OCI-LY7 (cell line): ENCODE data around the gene SGTB. TPM values are rescaled to one million over a fixed set of nuclear protein-coding genes. Genes with fewer than 3 reads are reported as not detected.

ENCODE experiments used
- BruUV-seq: library from RNA; stranded (reverse); fragments of 400-500 nt; replicated peaks from 2 replicates; lab custom pipeline; 2021; lab: Mats Ljungman, UMichigan
- CTCF ChIA-PET: fragments of 300-600 bp; sonication (Branson Sonifier 250); formaldehyde crosslinking; loops from one replicate; lab custom pipeline; 2022; ENCODE audit warnings: antibody characterized with exemption; ENCODE audit not compliant: unreplicated experiment; lab: Charles Lee
- POLR2A ChIA-PET: fragments of 300-600 bp; sonication (Branson Sonifier 250); formaldehyde crosslinking; loops from one replicate; lab custom pipeline; 2022; ENCODE audit warnings: antibody characterized with exemption; lab: Charles Lee
- DNase-seq: peaks from one replicate; pipeline ENCODE4 v3.0.0-alpha.2; 2015; ENCODE audit warnings: low spot score
- H2AFZ ChIP-seq: fragments of 200-600 bp; sonication (generic), shearing (Covaris generic); 2 replicates; pipeline ENCODE4 v1.6.1; 2014; ENCODE audit warnings: mild to moderate bottlenecking, antibody characterized with exemption, low read length, moderate library complexity
- H3K27ac ChIP-seq: fragments of 200-600 bp; sonication (generic); 2 replicates; pipeline ENCODE4 v1.5.1; 2014; ENCODE audit warnings: mixed run types, low read depth, mild to moderate bottlenecking, moderate library complexity, low read length, inconsistent platforms; ENCODE audit not compliant: poor library complexity, severe bottlenecking
- H3K36me3 ChIP-seq: fragments of 200-600 bp; sonication (generic); 2 replicates; pipeline ENCODE4 v1.6.1; 2014; ENCODE audit warnings: mild to moderate bottlenecking, antibody characterized with exemption, low read length, moderate library complexity, mixed read lengths; ENCODE audit not compliant: insufficient read depth
- H3K4me1 ChIP-seq: fragments of 200-600 bp; sonication (generic); 2 replicates; pipeline ENCODE4 v1.5.1; 2014; ENCODE audit warnings: mild to moderate bottlenecking, low read length; ENCODE audit not compliant: insufficient read depth, poor library complexity, severe bottlenecking
- H3K4me2 ChIP-seq: fragments of 200-600 bp; sonication (generic); 2 replicates; pipeline ENCODE4 v1.6.1; 2014; ENCODE audit warnings: mild to moderate bottlenecking, low read length
- H3K4me3 ChIP-seq: fragments of 200-600 bp; sonication (generic); 2 replicates; pipeline ENCODE4 v1.5.1; 2014; ENCODE audit warnings: mild to moderate bottlenecking, low read depth, low read length; ENCODE audit not compliant: poor library complexity, severe bottlenecking
- H3K79me2 ChIP-seq: fragments of 200-600 bp; sonication (generic); 2 replicates; pipeline ENCODE4 v1.6.1; 2016; ENCODE audit warnings: low read depth, mild to moderate bottlenecking, low read length, moderate library complexity, mixed read lengths; ENCODE audit not compliant: insufficient read depth
- H3K9me2 ChIP-seq: fragments of 200-600 bp; sonication (generic); 2 replicates; pipeline ENCODE4 v1.6.1; 2016; ENCODE audit warnings: mild to moderate bottlenecking, low read length, mixed read lengths; ENCODE audit not compliant: insufficient read depth
- H3K9me3 ChIP-seq: fragments of 200-600 bp; sonication (generic); 2 replicates; pipeline ENCODE4 v1.6.1; 2014; ENCODE audit warnings: mild to moderate bottlenecking, mixed run types, low read length, mixed read lengths
- H4K20me1 ChIP-seq: fragments of 200-600 bp; sonication (generic); 2 replicates; pipeline ENCODE4 v1.6.1; 2014; ENCODE audit warnings: mild to moderate bottlenecking, antibody characterized with exemption, low read length, moderate library complexity, mixed read lengths; ENCODE audit not compliant: insufficient read depth
- CTCF ChIP-seq: fragments of 200-600 bp; sonication (generic); conservative IDR thresholded peaks from 2 replicates; pipeline ENCODE4 v1.5.1; 2014; ENCODE audit warnings: mild to moderate bottlenecking, antibody characterized with exemption, low read length, moderate library complexity, mixed read lengths
- EZH2phosphoT487 ChIP-seq: fragments of 200-600 bp; sonication (generic); IDR thresholded peaks from 2 replicates; pipeline ENCODE4 v1.6.1; 2018; ENCODE audit warnings: low read depth, borderline replicate concordance, mild to moderate bottlenecking, mixed run types, antibody characterized with exemption, low read length, moderate library complexity, mixed read lengths
- intact Hi-C: fragments of 100-400 bp; cut with micrococcal nuclease; formaldehyde crosslinking; loops from one replicate; pipeline ENCODE4 v1.10.0; 2022; ENCODE audit not compliant: unreplicated experiment
- total RNA-seq, 2 experiments: library from RNA; depleted of rRNA in 1 of 2; stranded (reverse); fragments of >200 nt in 1 of 2; shearing (Covaris generic) in 1 of 2; gene quantifications; 2 replicates each; pipeline ENCODE4 v1.2.3, GENCODE V29; 2014 to 2022

Gene SGTB
- total RNA-seq, 2 experiments from 2014 or later, result 4.3 to 8.7 TPM

GRCh38 chr5:65758546-65759144 is 36.7 kb upstream of the SGTB start:
- Histone ChIP-seq H3K4me2 (no peak overlapping the region), H3K9me2 (no peaks in the 10 kb centered on the region), H3K4me3 (no peak overlapping the region), H3K4me1 (no peaks in the 10 kb centered on the region), H3K79me2 (no peaks in the 10 kb centered on the region), H2AFZ (no peak overlapping the region), H3K9me3 (no peaks in the 10 kb centered on the region), H4K20me1 (no peaks in the 10 kb centered on the region), H3K36me3 (peaks cover 20% of the 10 kb centered on the region), H3K27ac (no peak overlapping the region)
- DNase-seq, result no peak
- POLR2A ChIA-PET, result interaction anchor here (0.8 to 1.6 kb wide), 3 partner anchors 9 to 38 kb away, joined by 3 to 6 read pairs (median 3); no protein-coding TSS in a partner anchor
- no peak for TF ChIP-seq EZH2phosphoT487
- no peak for TF ChIP-seq CTCF
- BruUV-seq, result no TSS peak
- intact Hi-C loops, result no loop called here
- CTCF ChIA-PET, result interaction anchor here (1.0 kb wide), 1 partner anchor 10 kb away, joined by 3 read pairs; no protein-coding TSS in a partner anchor

- intact Hi-C loops, result no loop called here
- H3K27ac ChIP-seq, result no peak overlapping the region
- POLR2A ChIA-PET, result interaction anchor here (0.7 kb wide), 2 partner anchors 35 to 336 kb away, joined by 3 to 4 read pairs; no protein-coding TSS in a partner anchor
- no peak for DNase-seq
- no peaks in the 10 kb centered on the region for H3K79me2 ChIP-seq
- TF ChIP-seq EZH2phosphoT487 (no peak), CTCF (no peak)
- H2AFZ ChIP-seq, result no peak overlapping the region
- no peak overlapping the region for H3K4me3 ChIP-seq
- no TSS peak for BruUV-seq
- no peaks in the 10 kb centered on the region for H3K4me1 ChIP-seq
- no peaks in the 10 kb centered on the region for H3K9me3 ChIP-seq
- no peaks in the 10 kb centered on the region for H3K9me2 ChIP-seq
- no peaks in the 10 kb centered on the region for H3K36me3 ChIP-seq
- CTCF ChIA-PET, result no interaction called here
- H4K20me1 ChIP-seq, result no peaks in the 10 kb centered on the region
- H3K4me2 ChIP-seq, result no peak overlapping the region
Measured at GRCh38 chr5:65753189-65753588, 31.3 kb upstream of the SGTB start.

- no peaks in the 10 kb centered on the region for H4K20me1 ChIP-seq
- H3K79me2 ChIP-seq, result no peaks in the 10 kb centered on the region
- intact Hi-C loops, result no loop called here
- no peaks in the 10 kb centered on the region for H3K4me1 ChIP-seq
- no peak for DNase-seq
- no TSS peak for BruUV-seq
- no peak overlapping the region for H2AFZ ChIP-seq
- ChIA-PET POLR2A (interaction anchor here (0.6 to 0.7 kb wide), 2 partner anchors 323 to 337 kb away, joined by 3 read pairs; no protein-coding TSS in a partner anchor), CTCF (no interaction called here)
- no peak overlapping the region for H3K4me3 ChIP-seq
- H3K36me3 ChIP-seq, result no peaks in the 10 kb centered on the region
- H3K9me2 ChIP-seq, result no peaks in the 10 kb centered on the region
- H3K9me3 ChIP-seq, result no peaks in the 10 kb centered on the region
- TF ChIP-seq CTCF, result no peak
- no peak overlapping the region for H3K4me2 ChIP-seq
- no peak overlapping the region for H3K27ac ChIP-seq
Measured at GRCh38 chr5:65750938-65751337, 29.0 kb upstream of the SGTB start.
